Measurements from ENCODE around the gene ACVRL1. TPM values are rescaled to one million over a fixed set of nuclear protein-coding genes. Genes with fewer than 3 reads are reported as not detected.

Gene ACVRL1
- total and polyA plus RNA-seq, 2 donors (not counting 1 experiment from before 2014, with no cell fraction given): not detected

- H3K79me2 ChIP-seq (ENCODE audit: control insufficient read depth, insufficient read depth, low read length): no peaks in the 10 kb centered on the region
- ChIA-PET POLR2A (no interaction called here), CTCF (no interaction called here)
- H2AFZ ChIP-seq (ENCODE audit: insufficient read depth, low read depth, low read length, poor library complexity, severe bottlenecking): no peak overlapping the region
- 94% methylated on average over 8 of the region's 8 CpGs for WGBS (ENCODE audit: insufficient coverage)
- DNase-seq (no peak), ATAC-seq (ENCODE audit: low read depth) (no peak)
- no peak overlapping the region for H3K4me2 ChIP-seq (replicated peaks; ENCODE audit: low read depth, low read length, poor library complexity, severe bottlenecking)
- Mint-ChIP-seq H3K27ac (no peak overlapping the region), H3K4me3 (no peak overlapping the region), H3K27me3 (peaks cover 49% of the 10 kb centered on the region), H3K9me3 (ENCODE audit: insufficient read depth) (peaks cover 5% of the 10 kb centered on the region), H3K4me1 (peaks cover 9% of the 10 kb centered on the region)
- no peak overlapping the region for H3K9ac ChIP-seq (ENCODE audit: low read length)
- H3K9me3 ChIP-seq (ENCODE audit: control extremely low read depth in 1 of 3, control insufficient read depth in 2 of 3, insufficient read depth in 1 of 3, low read length in 2 of 3): peaks cover 0 to 16% (median 11%) of the 10 kb centered on the region in 3 donors
- no peak overlapping the region for H3K4me3 ChIP-seq (ENCODE audit: control extremely low read depth in 1 of 5, extremely low read depth in 1 of 5, insufficient read depth in 1 of 5, low read depth in 2 of 5, low read length in 4 of 5)
- no peaks in the 10 kb centered on the region for H4K20me1 ChIP-seq (ENCODE audit: control insufficient read depth, insufficient read depth, low read length, poor library complexity, severe bottlenecking)
- H3K27ac ChIP-seq (ENCODE audit: low read length in 2 of 2): no peak overlapping the region
- H3K27me3 ChIP-seq (replicated peaks in 1 of 4; ENCODE audit: control extremely low read depth in 1 of 4, control insufficient read depth in 3 of 4, insufficient read depth in 4 of 4, low read length in 3 of 4): peaks cover 0 to 33% (median 10%) of the 10 kb centered on the region in 4 experiments
- TF ChIP-seq EZH2 (IDR thresholded peaks at IDR 0.05; ENCODE audit: borderline replicate concordance, insufficient read depth, low read depth, low read length, poor library complexity, severe bottlenecking): no peak
- intact Hi-C loops (cut with micrococcal nuclease): no loop called here
- H3K36me3 ChIP-seq (replicated peaks in 1 of 2; ENCODE audit: control extremely low read depth in 1 of 2, control insufficient read depth in 1 of 2, extremely low read depth in 1 of 2, insufficient read depth in 2 of 2, low read length in 1 of 2): no peaks in the 10 kb centered on the region
- peaks cover 9 to 12% of the 10 kb centered on the region in 2 donors for H3K4me1 ChIP-seq (ENCODE audit: control insufficient read depth in 2 of 2, insufficient read depth in 2 of 2, low read length in 2 of 2)
Observed at GRCh38 chr12:51947246-51947996, 40.1 kb downstream of the ACVRL1 start.

- H3K27me3 ChIP-seq (replicated peaks in 1 of 4; ENCODE audit: control extremely low read depth in 1 of 4, control insufficient read depth in 3 of 4, insufficient read depth in 4 of 4, low read length in 3 of 4): peaks cover 0 to 33% (median 8%) of the 10 kb centered on the region in 4 experiments
- ChIA-PET CTCF (no interaction called here), POLR2A (no interaction called here)
- Mint-ChIP-seq H3K4me3 (no peak overlapping the region), H3K9me3 (ENCODE audit: insufficient read depth) (peaks cover 5% of the 10 kb centered on the region), H3K27ac (no peak overlapping the region), H3K4me1 (peaks cover 15% of the 10 kb centered on the region), H3K27me3 (peaks cover 43% of the 10 kb centered on the region)
- 94% methylated on average over 6 of the region's 6 CpGs for WGBS (ENCODE audit: insufficient coverage)
- no peak overlapping the region for H3K9ac ChIP-seq (ENCODE audit: low read length)
- H2AFZ ChIP-seq (ENCODE audit: insufficient read depth, low read depth, low read length, poor library complexity, severe bottlenecking): no peak overlapping the region
- H3K4me2 ChIP-seq (replicated peaks; ENCODE audit: low read depth, low read length, poor library complexity, severe bottlenecking): no peak overlapping the region
- H3K27ac ChIP-seq (ENCODE audit: low read length in 2 of 2): no peak overlapping the region
- DNase-seq (no peak), ATAC-seq (ENCODE audit: low read depth) (no peak)
- H3K79me2 ChIP-seq (ENCODE audit: control insufficient read depth, insufficient read depth, low read length): no peaks in the 10 kb centered on the region
- H4K20me1 ChIP-seq (ENCODE audit: control insufficient read depth, insufficient read depth, low read length, poor library complexity, severe bottlenecking): no peaks in the 10 kb centered on the region
- peaks cover 9 to 16% of the 10 kb centered on the region in 2 donors for H3K4me1 ChIP-seq (ENCODE audit: control insufficient read depth in 2 of 2, insufficient read depth in 2 of 2, low read length in 2 of 2)
- no peaks in the 10 kb centered on the region for H3K36me3 ChIP-seq (replicated peaks in 1 of 2; ENCODE audit: control extremely low read depth in 1 of 2, control insufficient read depth in 1 of 2, extremely low read depth in 1 of 2, insufficient read depth in 2 of 2, low read length in 1 of 2)
- H3K9me3 ChIP-seq (ENCODE audit: control extremely low read depth in 1 of 3, control insufficient read depth in 2 of 3, insufficient read depth in 1 of 3, low read length in 2 of 3): peaks cover 0 to 16% (median 11%) of the 10 kb centered on the region in 3 donors
- intact Hi-C loops (cut with micrococcal nuclease): no loop called here
- no peak for TF ChIP-seq EZH2 (IDR thresholded peaks at IDR 0.05; ENCODE audit: borderline replicate concordance, insufficient read depth, low read depth, low read length, poor library complexity, severe bottlenecking)
- no peak overlapping the region for H3K4me3 ChIP-seq (ENCODE audit: control extremely low read depth in 1 of 5, extremely low read depth in 1 of 5, insufficient read depth in 1 of 5, low read depth in 2 of 5, low read length in 4 of 5)
Observed at GRCh38 chr12:51948066-51948465, 40.8 kb downstream of the ACVRL1 start.

Data from B cell (primary cell).